HepG2 (cell line): ENCODE results near the gene TOP2A. TPM values are rescaled to one million over a fixed set of nuclear protein-coding genes. Genes with fewer than 3 reads are reported as not detected.

ENCODE experiments used
- AGO1 ChIP-seq: fragments of 200-400 bp; formaldehyde crosslinking; IDR thresholded peaks from 2 replicates; pipeline ENCODE4 v1.6.1; 2017; ENCODE audit warnings: mild to moderate bottlenecking, low read depth, low read length, moderate library complexity; ENCODE audit not compliant: poor library complexity, severe bottlenecking
- CC2D1A ChIP-seq: sonication (generic); formaldehyde crosslinking; IDR thresholded peaks from 2 replicates; pipeline ENCODE4 v1.8.1; 2023; ENCODE audit warnings: mild to moderate bottlenecking, missing genetic modification reagents
- HMGA1 ChIP-seq: sonication (generic); formaldehyde crosslinking; conservative IDR thresholded peaks from 2 replicates; pipeline ENCODE4 v1.4.0; 2020; ENCODE audit warnings: missing genetic modification reagents
- KLF6 ChIP-seq: IDR thresholded peaks from 2 replicates; pipeline ENCODE4 v1.8.0; 2016; ENCODE audit warnings: missing biosample characterization, missing genetic modification reagents
- MTA1 ChIP-seq: sonication (generic); formaldehyde crosslinking; IDR thresholded peaks from 2 replicates; pipeline ENCODE4 v1.4.0; 2020; ENCODE audit warnings: missing genetic modification reagents, mild to moderate bottlenecking, borderline replicate concordance
- NFAT5 ChIP-seq: sonication (generic); formaldehyde crosslinking; IDR thresholded peaks from 2 replicates; pipeline ENCODE4 v1.4.0; 2020; ENCODE audit warnings: missing genetic modification reagents
- PLSCR1 ChIP-seq: sonication (generic); formaldehyde crosslinking; IDR thresholded peaks from 2 replicates; pipeline ENCODE4 v1.5.0; 2020; ENCODE audit warnings: missing genetic modification reagents, mild to moderate bottlenecking, borderline replicate concordance
- RFX1 ChIP-seq: fragments of 450-650 bp; IDR thresholded peaks from 2 replicates; pipeline ENCODE4 v1.6.1; 2017
- RFXAP ChIP-seq: sonication (generic); formaldehyde crosslinking; IDR thresholded peaks from 2 replicates; pipeline ENCODE4 v1.4.0; 2020; ENCODE audit warnings: missing genetic modification reagents, borderline replicate concordance
- TBX3 ChIP-seq: fragments of 450-650 bp; IDR thresholded peaks from 2 replicates; pipeline ENCODE4 v1.6.1; 2017; ENCODE audit warnings: antibody characterized with exemption, mild to moderate bottlenecking, inconsistent platforms, borderline replicate concordance
- ZFP37 ChIP-seq: sonication (generic); formaldehyde crosslinking; IDR thresholded peaks from 2 replicates; pipeline ENCODE4 v1.4.0; 2020; ENCODE audit warnings: missing genetic modification reagents, borderline replicate concordance
- ZNF124 ChIP-seq: sonication (generic); formaldehyde crosslinking; IDR thresholded peaks from 2 replicates; pipeline ENCODE4 v1.4.0; 2020; ENCODE audit warnings: missing genetic modification reagents
- ZNF784 ChIP-seq: sonication (generic); formaldehyde crosslinking; IDR thresholded peaks from 2 replicates; pipeline ENCODE4 v1.5.1; 2020; ENCODE audit warnings: missing genetic modification reagents, mild to moderate bottlenecking, borderline replicate concordance
- polyA plus RNA-seq, 8 experiments: library from polyadenylated mRNA; depleted of rRNA in 3 of 8; stranded (reverse) in 7 of 8; unstranded in 1 of 8; fragments of >200 nt; fragmentation: Illumina TruSeq in 4 of 8; extraction: Trizol in 4 of 8; gene quantifications; 2 replicates each; pipeline versions ENCODE4 v1.2.1 to v1.2.3, GENCODE V29; 2011 to 2016; ENCODE audit warnings: low read depth in 4 of 8, missing spikeins in 1 of 8, mixed read lengths in 1 of 8; ENCODE audit not compliant: insufficient read depth in 1 of 8
- total RNA-seq, 5 experiments: library from RNA; depleted of rRNA; stranded (reverse); fragments of >200 nt; fragmentation: Illumina TruSeq; extraction: Trizol; gene quantifications; 2 replicates each; pipeline ENCODE4 v1.2.3, GENCODE V29; 2016; ENCODE audit warnings: low read depth in 1 of 5
- TF ChIP-seq, protein P1 (sequence below), 2 experiments: sonication (generic) in 1 of 2; formaldehyde crosslinking in 1 of 2; IDR thresholded peaks; 2 replicates each; pipeline versions ENCODE4 v1.6.1 to v1.9.0; 2014 to 2022; ENCODE audit warnings: antibody characterized with exemption in 1 of 2, borderline replicate concordance in 1 of 2, inconsistent platforms in 1 of 2, low read depth in 1 of 2, missing genetic modification reagents in 1 of 2

Gene TOP2A
- total and polyA plus RNA-seq, 2 of the 13 experiments (the other 11 are each of a cell fraction or from before 2014, with no cell fraction given): 108 to 327 TPM

DNA sequence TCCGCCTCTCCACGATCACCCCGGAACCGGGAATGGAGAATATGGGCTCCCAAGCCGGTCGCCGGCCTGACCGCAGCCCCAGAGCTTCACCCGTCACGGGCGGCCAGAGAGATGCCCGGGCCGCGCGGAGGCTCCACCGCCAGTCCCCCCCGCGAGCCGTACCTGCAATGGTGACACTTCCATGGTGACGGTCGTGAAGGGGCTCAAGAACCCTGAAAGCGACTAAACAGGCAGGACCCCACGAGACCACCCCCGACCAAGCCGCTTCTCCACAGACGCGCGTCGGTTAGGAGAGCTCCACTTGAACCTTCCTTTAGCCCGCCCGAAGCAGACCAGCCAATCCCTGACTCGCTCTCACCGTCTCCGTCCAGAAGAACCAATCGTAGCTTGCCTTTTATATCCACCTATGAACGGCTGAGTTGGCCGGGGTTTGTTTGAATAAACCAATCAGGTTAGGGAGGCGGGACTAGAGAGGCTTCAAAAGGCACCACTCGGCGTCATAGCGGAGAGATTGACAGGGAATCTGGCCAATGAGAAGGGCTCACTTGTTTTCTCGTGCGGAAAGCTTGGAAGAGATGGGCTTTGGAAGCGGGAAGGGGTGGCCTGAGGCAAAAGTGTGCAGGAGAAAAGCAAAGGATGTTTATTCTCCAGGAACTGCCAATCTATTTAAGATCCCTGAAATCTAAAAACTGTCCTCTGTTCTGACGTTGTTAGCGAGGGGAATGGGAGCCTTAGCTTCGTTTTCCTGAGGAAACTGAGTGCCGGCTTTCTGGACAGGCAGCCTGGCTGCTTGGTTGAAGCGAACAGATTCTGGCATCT is at the start of gene TOP2A (continued):
- no peak for TF ChIP-seq PLSCR1 (CRISPR knock-in tag)
- peak; percentile 56; the same call in 1 of the 2 replicates for TF ChIP-seq ZFP37
- TF ChIP-seq, protein P1, sequence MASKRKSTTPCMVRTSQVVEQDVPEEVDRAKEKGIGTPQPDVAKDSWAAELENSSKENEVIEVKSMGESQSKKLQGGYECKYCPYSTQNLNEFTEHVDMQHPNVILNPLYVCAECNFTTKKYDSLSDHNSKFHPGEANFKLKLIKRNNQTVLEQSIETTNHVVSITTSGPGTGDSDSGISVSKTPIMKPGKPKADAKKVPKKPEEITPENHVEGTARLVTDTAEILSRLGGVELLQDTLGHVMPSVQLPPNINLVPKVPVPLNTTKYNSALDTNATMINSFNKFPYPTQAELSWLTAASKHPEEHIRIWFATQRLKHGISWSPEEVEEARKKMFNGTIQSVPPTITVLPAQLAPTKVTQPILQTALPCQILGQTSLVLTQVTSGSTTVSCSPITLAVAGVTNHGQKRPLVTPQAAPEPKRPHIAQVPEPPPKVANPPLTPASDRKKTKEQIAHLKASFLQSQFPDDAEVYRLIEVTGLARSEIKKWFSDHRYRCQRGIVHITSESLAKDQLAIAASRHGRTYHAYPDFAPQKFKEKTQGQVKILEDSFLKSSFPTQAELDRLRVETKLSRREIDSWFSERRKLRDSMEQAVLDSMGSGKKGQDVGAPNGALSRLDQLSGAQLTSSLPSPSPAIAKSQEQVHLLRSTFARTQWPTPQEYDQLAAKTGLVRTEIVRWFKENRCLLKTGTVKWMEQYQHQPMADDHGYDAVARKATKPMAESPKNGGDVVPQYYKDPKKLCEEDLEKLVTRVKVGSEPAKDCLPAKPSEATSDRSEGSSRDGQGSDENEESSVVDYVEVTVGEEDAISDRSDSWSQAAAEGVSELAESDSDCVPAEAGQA (IDR thresholded peaks at IDR 0.05; ENCODE audit: low read depth): no peak
- TF ChIP-seq, protein P1 (CRISPR knock-in tag; IDR thresholded peaks at IDR 0.05; ENCODE audit: borderline replicate concordance): no peak
- TF ChIP-seq ZNF784: 0 out of 2 replicates have a peak, but pooled peaks have one; percentile 44
- TF ChIP-seq AGO1: no peak
- peak; percentile 74 for TF ChIP-seq NFAT5
- TF ChIP-seq HMGA1: no peak
- TF ChIP-seq MTA1 (CRISPR knock-in tag): peak; percentile 16; the same call in 1 of the 2 replicates
- no peak; the same call in 1 of the 2 replicates for TF ChIP-seq KLF6 (CRISPR knock-in tag)
- TF ChIP-seq ZNF124 (CRISPR knock-in tag): no peak; the same call in 1 of the 2 replicates
- TF ChIP-seq TBX3: peak; percentile 47; the same call in 1 of the 2 replicates
- TF ChIP-seq RFXAP (CRISPR knock-in tag): no peak
- peak; percentile 85 for TF ChIP-seq CC2D1A
- TF ChIP-seq RFX1: no peak
